HepG2 (cell line): ENCODE results near the gene JADE2. TPM values are rescaled to one million over a fixed set of nuclear protein-coding genes. Genes with fewer than 3 reads are reported as not detected.

Source experiments
- E2F1 ChIP-seq: sonication (generic); formaldehyde crosslinking; IDR thresholded peaks from 2 replicates; pipeline ENCODE4 v1.5.0; 2020; ENCODE audit warnings: missing genetic modification reagents
- EP300 ChIP-seq, 3 experiments: sonication (generic) in 1 of 3; formaldehyde crosslinking in 1 of 3; IDR thresholded peaks; 2 replicates each; pipeline versions ENCODE4 v1.5.1 to v1.6.1; 2011 to 2020; ENCODE audit warnings: low read depth in 2 of 3, low read length in 2 of 3, borderline replicate concordance in 1 of 3, improper control_type of control experiment in 1 of 3, mild to moderate bottlenecking in 1 of 3, missing genetic modification reagents in 1 of 3, moderate library complexity in 1 of 3
- MAZ ChIP-seq, 2 experiments: sonication (generic) in 1 of 2; formaldehyde crosslinking in 1 of 2; IDR thresholded peaks; 2 replicates each; pipeline versions ENCODE4 v1.5.0 to v1.6.1; 2012 to 2020; ENCODE audit warnings: low read depth in 2 of 2, mild to moderate bottlenecking in 2 of 2, borderline replicate concordance in 1 of 2, improper control_type of control experiment in 1 of 2, low read length in 1 of 2, missing genetic modification reagents in 1 of 2, moderate library complexity in 1 of 2
- MTERF4 ChIP-seq: sonication (generic); formaldehyde crosslinking; IDR thresholded peaks from 2 replicates; pipeline ENCODE4 v1.8.0; 2023; ENCODE audit warnings: mild to moderate bottlenecking, missing genetic modification reagents
- NFAT5 ChIP-seq: sonication (generic); formaldehyde crosslinking; IDR thresholded peaks from 2 replicates; pipeline ENCODE4 v1.4.0; 2020; ENCODE audit warnings: missing genetic modification reagents
- NFE2L1 ChIP-seq: sonication (generic); formaldehyde crosslinking; IDR thresholded peaks from 2 replicates; pipeline ENCODE4 v1.4.0; 2020; ENCODE audit warnings: missing genetic modification reagents, mild to moderate bottlenecking, borderline replicate concordance
- PCBP1 ChIP-seq: fragments of 200-400 bp; formaldehyde crosslinking; IDR thresholded peaks from 2 replicates; pipeline ENCODE4 v1.6.1; 2017; ENCODE audit warnings: mild to moderate bottlenecking, low read depth, low read length, borderline replicate concordance
- PREB ChIP-seq: sonication (generic); formaldehyde crosslinking; IDR thresholded peaks from 2 replicates; pipeline ENCODE4 v1.4.0; 2020; ENCODE audit warnings: missing genetic modification reagents
- RARA ChIP-seq: IDR thresholded peaks from 2 replicates; pipeline ENCODE4 v1.6.1; 2016; ENCODE audit warnings: missing genetic modification reagents, missing compliant biosample characterization
- SP1 ChIP-seq, 2 experiments: fragments of 450-650 bp in 1 of 2; sonication (generic) in 1 of 2; formaldehyde crosslinking in 1 of 2; IDR thresholded peaks; 2 replicates each; pipeline versions ENCODE4 v1.4.0 to v1.6.1; 2016 to 2020; ENCODE audit warnings: missing genetic modification reagents in 1 of 2
- ZBTB1 ChIP-seq: sonication (generic); formaldehyde crosslinking; IDR thresholded peaks from 2 replicates; pipeline ENCODE4 v1.4.0; 2020; ENCODE audit warnings: missing genetic modification reagents, borderline replicate concordance
- ZBTB44 ChIP-seq: sonication (generic); formaldehyde crosslinking; IDR thresholded peaks from 2 replicates; pipeline ENCODE4 v1.4.0; 2020; ENCODE audit warnings: missing genetic modification reagents
- ZNF549 ChIP-seq: sonication (generic); formaldehyde crosslinking; IDR thresholded peaks from 2 replicates; pipeline ENCODE4 v1.5.0; 2020; ENCODE audit warnings: missing genetic modification reagents
- ZNF556 ChIP-seq: sonication (generic); formaldehyde crosslinking; IDR thresholded peaks from 2 replicates; pipeline ENCODE4 v1.4.0; 2020; ENCODE audit warnings: mild to moderate bottlenecking, missing genetic modification reagents, borderline replicate concordance
- ZSCAN21 ChIP-seq: sonication (generic); formaldehyde crosslinking; IDR thresholded peaks from 2 replicates; pipeline ENCODE4 v1.8.0; 2022; ENCODE audit warnings: mild to moderate bottlenecking, missing genetic modification reagents, moderate library complexity, borderline replicate concordance
- polyA plus RNA-seq, 8 experiments: library from polyadenylated mRNA; depleted of rRNA in 3 of 8; stranded (reverse) in 7 of 8; unstranded in 1 of 8; fragments of >200 nt; fragmentation: Illumina TruSeq in 4 of 8; extraction: Trizol in 4 of 8; gene quantifications; 2 replicates each; pipeline versions ENCODE4 v1.2.1 to v1.2.3, GENCODE V29; 2011 to 2016; ENCODE audit warnings: low read depth in 4 of 8, missing spikeins in 1 of 8, mixed read lengths in 1 of 8; ENCODE audit not compliant: insufficient read depth in 1 of 8
- total RNA-seq, 5 experiments: library from RNA; depleted of rRNA; stranded (reverse); fragments of >200 nt; fragmentation: Illumina TruSeq; extraction: Trizol; gene quantifications; 2 replicates each; pipeline ENCODE4 v1.2.3, GENCODE V29; 2016; ENCODE audit warnings: low read depth in 1 of 5

The JADE2 gene
- total and polyA plus RNA-seq, 2 of the 13 experiments (the other 11 are each of a cell fraction or from before 2014, with no cell fraction given), result 7.5 to 15.1 TPM

- TF ChIP-seq ZBTB44 (CRISPR knock-in tag), result no peak
- no peak for TF ChIP-seq E2F1
- no peak; the same call in 1 of the 2 replicates for TF ChIP-seq NFAT5 (CRISPR knock-in tag)
- peak; percentile 39; the same call in 1 of the 2 replicates for TF ChIP-seq RARA (CRISPR knock-in tag)
- TF ChIP-seq MAZ (IDR thresholded peaks at IDR 0.05; ENCODE audit: borderline replicate concordance, low read depth, low read length), result peak; percentile 66; the same call in 1 of the 2 replicates
- peak; percentile 93 for TF ChIP-seq MAZ (CRISPR knock-in tag; IDR thresholded peaks at IDR 0.05; ENCODE audit: low read depth)
- no peak for TF ChIP-seq ZNF549 (CRISPR knock-in tag)
- peak; percentile 82; the same call in 1 of the 2 replicates for TF ChIP-seq ZSCAN21 (CRISPR knock-in tag)
- no peak for TF ChIP-seq ZBTB1 (CRISPR knock-in tag)
- no peak for TF ChIP-seq SP1 (IDR thresholded peaks at IDR 0.05)
- peak; percentile 76 for TF ChIP-seq SP1 (CRISPR knock-in tag; IDR thresholded peaks at IDR 0.05)
- TF ChIP-seq PREB, result no peak
- no peak for TF ChIP-seq NFE2L1 (CRISPR knock-in tag)
- TF ChIP-seq ZNF556 (CRISPR knock-in tag), result peak; percentile 79; the same call in 1 of the 2 replicates
- peak; percentile 84; the same call in 1 of the 2 replicates for TF ChIP-seq MTERF4
- TF ChIP-seq EP300 (IDR thresholded peaks at IDR 0.05; ENCODE audit: low read depth in 2 of 2, low read length in 2 of 2), result peak; percentile 77 to 95; a peak in 3 of 4 replicates
- TF ChIP-seq EP300 (CRISPR knock-in tag; IDR thresholded peaks at IDR 0.05; ENCODE audit: borderline replicate concordance), result peak; percentile 95
- TF ChIP-seq PCBP1, result peak; percentile 94
These were observed 19.1 kb upstream of the JADE2 start (continued) for GRCh38 chr5:134506054-134507039.
